H1 (cell line): ENCODE data around the gene SEC14L3. TPM values are rescaled to one million over a fixed set of nuclear protein-coding genes. Genes with fewer than 3 reads are reported as not detected.
A peak's percentile ranks its signal among the peaks of the same experiment; 100 is the strongest.

Experiments
- CREB1 ChIP-seq: IDR thresholded peaks from 2 replicates; pipeline ENCODE4 v1.6.1; 2012; ENCODE audit warnings: inconsistent platforms
- EGR1 ChIP-seq: IDR thresholded peaks from 2 replicates; pipeline ENCODE4 v1.6.1; 2011; ENCODE audit warnings: low read depth, low read length, borderline replicate concordance
- EP300 ChIP-seq, 2 experiments: IDR thresholded peaks; 1 replicate in 1 of 2; 2 replicates in 1 of 2; pipeline ENCODE4 v1.6.1; 2011 to 2012; ENCODE audit warnings: low read depth in 2 of 2, low read length in 2 of 2, mild to moderate bottlenecking in 2 of 2, borderline replicate concordance in 1 of 2, inconsistent platforms in 1 of 2, moderate library complexity in 1 of 2
- EZH2 ChIP-seq: fragments of 200-600 bp; sonication (generic); IDR thresholded peaks from 2 replicates; pipeline ENCODE4 v1.7.1; 2012; ENCODE audit warnings: low read depth, mild to moderate bottlenecking, moderate library complexity, low read length, inconsistent platforms; ENCODE audit not compliant: severe bottlenecking
- MAFK ChIP-seq: IDR thresholded peaks from 2 replicates; pipeline ENCODE4 v1.6.1; 2012; ENCODE audit warnings: low read depth, mild to moderate bottlenecking, improper control_type of control experiment, low read length
- NRF1 ChIP-seq: IDR thresholded peaks from 2 replicates; pipeline ENCODE4 v1.6.1; 2011; ENCODE audit warnings: mild to moderate bottlenecking, low read depth, low read length, improper control_type of control experiment
- RBBP5 ChIP-seq: IDR thresholded peaks from 2 replicates; pipeline ENCODE4 v1.7.1; 2012; ENCODE audit warnings: low read depth, mild to moderate bottlenecking, inconsistent platforms, low read length, moderate library complexity, borderline replicate concordance
- SIX5 ChIP-seq: IDR thresholded peaks from 2 replicates; pipeline ENCODE4 v1.6.1; 2011; ENCODE audit warnings: mild to moderate bottlenecking, low read depth, low read length
- SP1 ChIP-seq: IDR thresholded peaks from 2 replicates; pipeline ENCODE4 v1.6.1; 2011; ENCODE audit warnings: low read depth, low read length
- SP4 ChIP-seq: IDR thresholded peaks from 2 replicates; pipeline ENCODE4 v1.6.1; 2012; ENCODE audit warnings: low read length, inconsistent platforms
- polyA plus RNA-seq, 7 experiments: library from polyadenylated mRNA; depleted of rRNA in 3 of 7; stranded (reverse) in 5 of 7; unstranded in 2 of 7; fragments of >200 nt in 5 of 7; fragments of 200-250 nt in 2 of 7; gene quantifications; 1 replicate in 5 of 7; 2 replicates in 1 of 7; 4 replicates in 1 of 7; pipeline versions ENCODE4 v1.2.1 to v1.2.3, GENCODE V29; 2011 to 2013; ENCODE audit warnings: missing spikeins in 2 of 7, mixed read lengths in 2 of 7
- total RNA-seq: library from RNA; stranded (reverse); fragmentation: NEBNext Ultra II Directional; extraction: Animal tissue kit (Norgen Biotek cat#: 25700); gene quantifications from 2 replicates; pipeline ENCODE4 v1.2.1, GENCODE V29; 2021
- TF ChIP-seq, protein P1 (sequence below): fragments of 300-600 bp; sonication (generic); IDR thresholded peaks from 2 replicates; pipeline ENCODE4 v1.7.1; 2012; ENCODE audit warnings: low read length, moderate library complexity, mild to moderate bottlenecking, inconsistent platforms; ENCODE audit not compliant: insufficient replicate concordance

SEC14L3 gene
- total and polyA plus RNA-seq, 2 of the 8 experiments (the other 6 are each of a cell fraction or from before 2014, with no cell fraction given), result not detected

DNA sequence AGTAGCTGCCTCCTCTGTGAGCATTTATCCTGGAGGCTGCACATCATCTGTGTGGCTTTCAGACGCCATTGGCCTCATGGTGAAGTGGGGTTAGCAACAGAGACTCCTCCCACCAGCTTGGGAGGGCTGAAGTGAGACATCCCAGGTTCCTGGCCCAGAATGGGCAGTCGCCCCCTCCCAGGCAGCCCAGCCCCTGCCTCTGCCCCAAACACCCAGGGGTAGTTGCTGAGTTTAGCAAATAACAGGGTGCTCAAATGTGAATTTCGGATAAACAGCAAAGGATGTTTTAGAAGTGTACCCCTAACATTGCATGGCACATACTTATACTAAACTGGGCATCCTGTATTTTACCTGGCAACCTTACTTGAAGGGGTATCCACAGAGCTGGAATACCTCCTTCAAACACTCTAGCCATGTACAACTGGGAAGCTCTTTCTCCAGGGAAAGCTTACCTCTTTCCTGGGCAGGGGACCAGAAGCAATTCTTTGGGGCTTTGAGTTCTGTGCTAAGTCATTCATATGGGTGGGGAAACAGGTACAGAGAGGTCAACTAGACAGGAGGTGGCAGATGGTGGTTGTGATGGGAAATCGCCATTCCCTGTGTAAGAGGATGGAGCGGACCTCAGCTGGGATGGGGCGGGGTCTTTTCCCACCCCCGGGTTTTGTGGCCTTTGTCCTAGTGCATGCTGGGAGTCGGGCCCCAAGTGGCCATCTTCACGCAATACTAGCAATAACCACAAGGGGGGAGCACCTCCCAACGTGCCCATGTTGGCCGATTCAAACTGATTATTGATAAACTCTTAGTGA lies 27.0 kb downstream of the SEC14L3 start (continued):
- TF ChIP-seq, protein P1, sequence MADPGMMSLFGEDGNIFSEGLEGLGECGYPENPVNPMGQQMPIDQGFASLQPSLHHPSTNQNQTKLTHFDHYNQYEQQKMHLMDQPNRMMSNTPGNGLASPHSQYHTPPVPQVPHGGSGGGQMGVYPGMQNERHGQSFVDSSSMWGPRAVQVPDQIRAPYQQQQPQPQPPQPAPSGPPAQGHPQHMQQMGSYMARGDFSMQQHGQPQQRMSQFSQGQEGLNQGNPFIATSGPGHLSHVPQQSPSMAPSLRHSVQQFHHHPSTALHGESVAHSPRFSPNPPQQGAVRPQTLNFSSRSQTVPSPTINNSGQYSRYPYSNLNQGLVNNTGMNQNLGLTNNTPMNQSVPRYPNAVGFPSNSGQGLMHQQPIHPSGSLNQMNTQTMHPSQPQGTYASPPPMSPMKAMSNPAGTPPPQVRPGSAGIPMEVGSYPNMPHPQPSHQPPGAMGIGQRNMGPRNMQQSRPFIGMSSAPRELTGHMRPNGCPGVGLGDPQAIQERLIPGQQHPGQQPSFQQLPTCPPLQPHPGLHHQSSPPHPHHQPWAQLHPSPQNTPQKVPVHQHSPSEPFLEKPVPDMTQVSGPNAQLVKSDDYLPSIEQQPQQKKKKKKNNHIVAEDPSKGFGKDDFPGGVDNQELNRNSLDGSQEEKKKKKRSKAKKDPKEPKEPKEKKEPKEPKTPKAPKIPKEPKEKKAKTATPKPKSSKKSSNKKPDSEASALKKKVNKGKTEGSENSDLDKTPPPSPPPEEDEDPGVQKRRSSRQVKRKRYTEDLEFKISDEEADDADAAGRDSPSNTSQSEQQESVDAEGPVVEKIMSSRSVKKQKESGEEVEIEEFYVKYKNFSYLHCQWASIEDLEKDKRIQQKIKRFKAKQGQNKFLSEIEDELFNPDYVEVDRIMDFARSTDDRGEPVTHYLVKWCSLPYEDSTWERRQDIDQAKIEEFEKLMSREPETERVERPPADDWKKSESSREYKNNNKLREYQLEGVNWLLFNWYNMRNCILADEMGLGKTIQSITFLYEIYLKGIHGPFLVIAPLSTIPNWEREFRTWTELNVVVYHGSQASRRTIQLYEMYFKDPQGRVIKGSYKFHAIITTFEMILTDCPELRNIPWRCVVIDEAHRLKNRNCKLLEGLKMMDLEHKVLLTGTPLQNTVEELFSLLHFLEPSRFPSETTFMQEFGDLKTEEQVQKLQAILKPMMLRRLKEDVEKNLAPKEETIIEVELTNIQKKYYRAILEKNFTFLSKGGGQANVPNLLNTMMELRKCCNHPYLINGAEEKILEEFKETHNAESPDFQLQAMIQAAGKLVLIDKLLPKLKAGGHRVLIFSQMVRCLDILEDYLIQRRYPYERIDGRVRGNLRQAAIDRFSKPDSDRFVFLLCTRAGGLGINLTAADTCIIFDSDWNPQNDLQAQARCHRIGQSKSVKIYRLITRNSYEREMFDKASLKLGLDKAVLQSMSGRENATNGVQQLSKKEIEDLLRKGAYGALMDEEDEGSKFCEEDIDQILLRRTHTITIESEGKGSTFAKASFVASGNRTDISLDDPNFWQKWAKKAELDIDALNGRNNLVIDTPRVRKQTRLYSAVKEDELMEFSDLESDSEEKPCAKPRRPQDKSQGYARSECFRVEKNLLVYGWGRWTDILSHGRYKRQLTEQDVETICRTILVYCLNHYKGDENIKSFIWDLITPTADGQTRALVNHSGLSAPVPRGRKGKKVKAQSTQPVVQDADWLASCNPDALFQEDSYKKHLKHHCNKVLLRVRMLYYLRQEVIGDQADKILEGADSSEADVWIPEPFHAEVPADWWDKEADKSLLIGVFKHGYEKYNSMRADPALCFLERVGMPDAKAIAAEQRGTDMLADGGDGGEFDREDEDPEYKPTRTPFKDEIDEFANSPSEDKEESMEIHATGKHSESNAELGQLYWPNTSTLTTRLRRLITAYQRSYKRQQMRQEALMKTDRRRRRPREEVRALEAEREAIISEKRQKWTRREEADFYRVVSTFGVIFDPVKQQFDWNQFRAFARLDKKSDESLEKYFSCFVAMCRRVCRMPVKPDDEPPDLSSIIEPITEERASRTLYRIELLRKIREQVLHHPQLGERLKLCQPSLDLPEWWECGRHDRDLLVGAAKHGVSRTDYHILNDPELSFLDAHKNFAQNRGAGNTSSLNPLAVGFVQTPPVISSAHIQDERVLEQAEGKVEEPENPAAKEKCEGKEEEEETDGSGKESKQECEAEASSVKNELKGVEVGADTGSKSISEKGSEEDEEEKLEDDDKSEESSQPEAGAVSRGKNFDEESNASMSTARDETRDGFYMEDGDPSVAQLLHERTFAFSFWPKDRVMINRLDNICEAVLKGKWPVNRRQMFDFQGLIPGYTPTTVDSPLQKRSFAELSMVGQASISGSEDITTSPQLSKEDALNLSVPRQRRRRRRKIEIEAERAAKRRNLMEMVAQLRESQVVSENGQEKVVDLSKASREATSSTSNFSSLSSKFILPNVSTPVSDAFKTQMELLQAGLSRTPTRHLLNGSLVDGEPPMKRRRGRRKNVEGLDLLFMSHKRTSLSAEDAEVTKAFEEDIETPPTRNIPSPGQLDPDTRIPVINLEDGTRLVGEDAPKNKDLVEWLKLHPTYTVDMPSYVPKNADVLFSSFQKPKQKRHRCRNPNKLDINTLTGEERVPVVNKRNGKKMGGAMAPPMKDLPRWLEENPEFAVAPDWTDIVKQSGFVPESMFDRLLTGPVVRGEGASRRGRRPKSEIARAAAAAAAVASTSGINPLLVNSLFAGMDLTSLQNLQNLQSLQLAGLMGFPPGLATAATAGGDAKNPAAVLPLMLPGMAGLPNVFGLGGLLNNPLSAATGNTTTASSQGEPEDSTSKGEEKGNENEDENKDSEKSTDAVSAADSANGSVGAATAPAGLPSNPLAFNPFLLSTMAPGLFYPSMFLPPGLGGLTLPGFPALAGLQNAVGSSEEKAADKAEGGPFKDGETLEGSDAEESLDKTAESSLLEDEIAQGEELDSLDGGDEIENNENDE, result no peak
- TF ChIP-seq EGR1, result peak; percentile 71; the same call in 1 of the 2 replicates
- TF ChIP-seq RBBP5, result no peak
- TF ChIP-seq EP300 (IDR thresholded peaks at IDR 0.05; ENCODE audit: borderline replicate concordance in 1 of 2, low read depth in 2 of 2, low read length in 2 of 2), result no peak
- no peak for TF ChIP-seq SP1
- no peak for TF ChIP-seq SIX5
- no peak for TF ChIP-seq EZH2
- TF ChIP-seq CREB1, result 0 out of 2 replicates have a peak, but pooled peaks have one; percentile 33
- no peak for TF ChIP-seq MAFK
- TF ChIP-seq NRF1, result no peak
- no peak for TF ChIP-seq SP4
